Caco-2 (cell line): ENCODE data around the gene EPHB1. TPM values are rescaled to one million over a fixed set of nuclear protein-coding genes. Genes with fewer than 3 reads are reported as not detected.

Experiments used
- BruUV-seq: library from RNA; stranded (reverse); fragments of 400-500 nt; replicated peaks from 2 replicates; lab custom pipeline; 2021; lab: Mats Ljungman, UMichigan
- CTCF ChIA-PET: fragments of 300-600 bp; sonication (Branson Sonifier 250); formaldehyde crosslinking; loops from one replicate; lab custom pipeline; 2022; ENCODE audit warnings: antibody characterized with exemption; lab: Charles Lee
- POLR2A ChIA-PET: fragments of 300-600 bp; sonication (Branson Sonifier 250); formaldehyde crosslinking; loops from one replicate; lab custom pipeline; 2022; ENCODE audit warnings: antibody characterized with exemption; lab: Charles Lee
- DNase-seq, 2 experiments: peaks; one replicate each; pipeline versions ENCODE4 v3.0.0 to v3.0.0-alpha.2; 2020 to 2022
- H3K27me3 ChIP-seq: replicated peaks from 2 replicates; pipeline ENCODE4 v1.6.0; 2011; ENCODE audit warnings: low read length; ENCODE audit not compliant: control insufficient read depth, insufficient read depth
- H3K36me3 ChIP-seq: 2 replicates; pipeline ENCODE4 v1.5.1; 2011; ENCODE audit warnings: low read length; ENCODE audit not compliant: control insufficient read depth, insufficient read depth
- H3K4me1 ChIP-seq: fragments of 250-450 bp; sonication (Bioruptor Pico); 2 replicates; pipeline ENCODE4 v1.5.1; 2020; ENCODE audit warnings: mild to moderate bottlenecking
- H3K4me3 ChIP-seq: 2 replicates; pipeline ENCODE4 v1.5.1; 2011; ENCODE audit warnings: low read depth, mild to moderate bottlenecking, control low read depth, low read length
- H3K9me3 ChIP-seq: fragments of 250-450 bp; sonication (Bioruptor Pico); 2 replicates; pipeline ENCODE4 v1.5.1; 2020; ENCODE audit warnings: mild to moderate bottlenecking, moderate library complexity
- H3K27ac Mint-ChIP-seq: one replicate; pipeline ENCODE4 v1.8.0; 2022; ENCODE audit warnings: mixed read lengths; ENCODE audit not compliant: unreplicated experiment
- H3K27me3 Mint-ChIP-seq: one replicate; pipeline ENCODE4 v1.8.0; 2022; ENCODE audit warnings: mixed read lengths; ENCODE audit not compliant: insufficient read depth, unreplicated experiment
- H3K36me3 Mint-ChIP-seq: one replicate; pipeline ENCODE4 v1.8.0; 2022; ENCODE audit warnings: mild to moderate bottlenecking, mixed read lengths; ENCODE audit not compliant: insufficient read depth, unreplicated experiment
- H3K4me1 Mint-ChIP-seq: one replicate; pipeline ENCODE4 v1.8.0; 2022; ENCODE audit warnings: low read depth, mixed read lengths; ENCODE audit not compliant: unreplicated experiment
- H3K4me3 Mint-ChIP-seq: one replicate; pipeline ENCODE4 v1.8.0; 2022; ENCODE audit warnings: mild to moderate bottlenecking, moderate library complexity, mixed read lengths; ENCODE audit not compliant: unreplicated experiment
- H3K9me3 Mint-ChIP-seq: one replicate; pipeline ENCODE4 v1.8.0; 2022; ENCODE audit warnings: mixed read lengths; ENCODE audit not compliant: unreplicated experiment
- CTCF ChIP-seq, 2 experiments: fragments of 200-600 bp in 1 of 2; IDR thresholded peaks; 1 replicate in 1 of 2; 2 replicates in 1 of 2; pipeline versions ENCODE4 v1.5.1 to v1.8.0; 2011 to 2022; ENCODE audit warnings: antibody characterized with exemption in 1 of 2, control low read depth in 1 of 2, inconsistent platforms in 1 of 2, low read depth in 1 of 2, low read length in 1 of 2, mild to moderate bottlenecking in 1 of 2, moderate library complexity in 1 of 2; ENCODE audit not compliant: insufficient read depth in 1 of 2, severe bottlenecking in 1 of 2, unreplicated experiment in 1 of 2
- intact Hi-C: fragments of 100-400 bp; cut with micrococcal nuclease; formaldehyde crosslinking; loops from one replicate; pipeline ENCODE4 v1.10.0; 2022; ENCODE audit not compliant: unreplicated experiment
- total RNA-seq: library from RNA; stranded (reverse); gene quantifications from 2 replicates; pipeline ENCODE4 v1.2.3, GENCODE V29; 2022

EPHB1 gene
- total RNA-seq, 1 experiment from 2014 or later: 2.3 TPM

GRCh38 chr3:134808835-134809234, 13.8 kb downstream of the EPHB1 start:
- Mint-ChIP-seq H3K36me3 (peaks cover 6% of the 10 kb centered on the region), H3K4me3 (no peak overlapping the region), H3K27ac (no peak overlapping the region), H3K27me3 (peaks cover 6% of the 10 kb centered on the region), H3K9me3 (no peaks in the 10 kb centered on the region), H3K4me1 (peaks cover 11% of the 10 kb centered on the region)
- no peak for DNase-seq
- Histone ChIP-seq H3K4me1 (no peaks in the 10 kb centered on the region), H3K36me3 (no peaks in the 10 kb centered on the region), H3K4me3 (no peak overlapping the region), H3K27me3 (no peaks in the 10 kb centered on the region), H3K9me3 (no peaks in the 10 kb centered on the region)
- no TSS peak for BruUV-seq
- CTCF ChIA-PET: no interaction called here
- POLR2A ChIA-PET: no interaction called here
- intact Hi-C loops: no loop called here
- no peak for TF ChIP-seq CTCF (IDR thresholded peaks at IDR 0.05; ENCODE audit: insufficient read depth in 1 of 2, low read depth in 1 of 2, low read length in 1 of 2, severe bottlenecking in 1 of 2, unreplicated experiment in 1 of 2)

GRCh38 chr3:134809427-134810051, 14.5 kb downstream of the EPHB1 start:
- no peak for DNase-seq
- no peak overlapping the region for H3K27ac Mint-ChIP-seq
- H3K4me1 Mint-ChIP-seq: peaks cover 9% of the 10 kb centered on the region
- H3K36me3 Mint-ChIP-seq: peaks cover 6% of the 10 kb centered on the region
- no peak for TF ChIP-seq CTCF (IDR thresholded peaks at IDR 0.05; ENCODE audit: insufficient read depth in 1 of 2, low read depth in 1 of 2, low read length in 1 of 2, severe bottlenecking in 1 of 2, unreplicated experiment in 1 of 2)
- Histone ChIP-seq H3K4me3 (no peak overlapping the region), H3K27me3 (no peaks in the 10 kb centered on the region), H3K4me1 (no peaks in the 10 kb centered on the region), H3K9me3 (no peaks in the 10 kb centered on the region), H3K36me3 (no peaks in the 10 kb centered on the region)
- peaks cover 8% of the 10 kb centered on the region for H3K27me3 Mint-ChIP-seq
- CTCF ChIA-PET: no interaction called here
- intact Hi-C loops: no loop called here
- no TSS peak for BruUV-seq
- POLR2A ChIA-PET: no interaction called here
- H3K9me3 Mint-ChIP-seq: no peaks in the 10 kb centered on the region
- no peak overlapping the region for H3K4me3 Mint-ChIP-seq

GRCh38 chr3:134810052-134810435, 15.0 kb downstream of the EPHB1 start:
- H3K27me3 ChIP-seq: no peaks in the 10 kb centered on the region
- H3K4me1 Mint-ChIP-seq: peaks cover 5% of the 10 kb centered on the region
- CTCF ChIA-PET: no interaction called here
- BruUV-seq: no TSS peak
- peaks cover 6% of the 10 kb centered on the region for H3K27me3 Mint-ChIP-seq
- POLR2A ChIA-PET: no interaction called here
- TF ChIP-seq CTCF (IDR thresholded peaks at IDR 0.05; ENCODE audit: insufficient read depth in 1 of 2, low read depth in 1 of 2, low read length in 1 of 2, severe bottlenecking in 1 of 2, unreplicated experiment in 1 of 2): no peak
- no peaks in the 10 kb centered on the region for H3K9me3 Mint-ChIP-seq
- no peak for DNase-seq
- H3K36me3 ChIP-seq: no peaks in the 10 kb centered on the region
- no peak overlapping the region for H3K4me3 ChIP-seq
- H3K4me3 Mint-ChIP-seq: no peak overlapping the region
- H3K9me3 ChIP-seq: no peaks in the 10 kb centered on the region
- no peaks in the 10 kb centered on the region for H3K4me1 ChIP-seq
- H3K36me3 Mint-ChIP-seq: peaks cover 6% of the 10 kb centered on the region
- intact Hi-C loops: no loop called here
- H3K27ac Mint-ChIP-seq: no peak overlapping the region
